HL-60 (cell line): ENCODE results near the gene CAST.
A peak's percentile ranks its signal among the peaks of the same experiment; 100 is the strongest.

Experiments
- DNase-seq, 2 experiments: peaks; one replicate each; pipeline ENCODE4 v3.0.0-alpha.2; 2010 to 2020; ENCODE audit warnings: low read depth in 1 of 2, low spot score in 1 of 2
- H3K27ac ChIP-seq: fragments of 250-450 bp; sonication (Bioruptor Pico); replicated peaks from 2 replicates; pipeline ENCODE4 v1.5.1; 2020; ENCODE audit warnings: mild to moderate bottlenecking, moderate library complexity
- H3K27me3 ChIP-seq: fragments of 250-450 bp; sonication (Bioruptor Pico); 2 replicates; pipeline ENCODE4 v1.5.1; 2021; ENCODE audit warnings: mild to moderate bottlenecking, moderate library complexity; ENCODE audit not compliant: insufficient read depth, poor library complexity, severe bottlenecking
- H3K4me3 ChIP-seq: replicated peaks from 2 replicates; pipeline ENCODE4 v1.5.1; 2011; ENCODE audit warnings: mild to moderate bottlenecking, control low read depth, low read length; ENCODE audit not compliant: insufficient read depth
- GABPA ChIP-seq: IDR thresholded peaks from 2 replicates; pipeline ENCODE4 v1.6.1; 2012; ENCODE audit warnings: low read depth
- POLR2AphosphoS5 ChIP-seq: IDR thresholded peaks from 2 replicates; pipeline ENCODE4 v1.6.1; 2012; ENCODE audit warnings: low read depth
- SPI1 ChIP-seq: IDR thresholded peaks from 2 replicates; pipeline ENCODE4 v1.6.1; 2012; ENCODE audit warnings: low read depth, mild to moderate bottlenecking, borderline replicate concordance
- TF ChIP-seq, protein P1 (sequence below): IDR thresholded peaks from 2 replicates; pipeline ENCODE4 v1.6.1; 2012; ENCODE audit warnings: low read depth; ENCODE audit not compliant: insufficient replicate concordance
- TF ChIP-seq, protein P2 (sequence below): IDR thresholded peaks from one replicate; pipeline ENCODE4 v1.5.1; 2011; ENCODE audit warnings: low read length, control low read depth, inconsistent platforms; ENCODE audit not compliant: insufficient read depth

CAST gene

DNA sequence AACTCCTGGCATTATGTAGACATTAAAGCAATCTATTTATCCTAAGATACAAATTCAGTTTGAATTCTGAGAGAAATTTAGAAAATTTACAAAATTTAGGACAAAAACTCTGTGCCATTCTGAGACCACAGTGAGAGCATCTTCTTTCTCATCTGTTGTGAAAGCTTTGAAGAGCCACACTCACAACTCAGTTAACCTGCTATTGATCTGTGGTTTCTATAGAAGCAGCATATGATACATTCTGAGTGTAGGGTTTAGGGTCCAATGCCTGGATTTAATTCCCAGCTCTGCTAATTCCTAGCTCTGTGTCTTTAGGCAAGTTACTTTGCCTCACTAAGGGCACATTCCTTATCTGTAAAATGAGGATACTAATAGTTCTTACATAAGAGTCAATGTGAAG is 21.6 kb downstream of the CAST start:
- H3K27me3 ChIP-seq, result no peaks in the 10 kb centered on the region
- H3K27ac ChIP-seq, result no peak overlapping the region
- H3K4me3 ChIP-seq, result no peak overlapping the region
- TF ChIP-seq, protein P1, sequence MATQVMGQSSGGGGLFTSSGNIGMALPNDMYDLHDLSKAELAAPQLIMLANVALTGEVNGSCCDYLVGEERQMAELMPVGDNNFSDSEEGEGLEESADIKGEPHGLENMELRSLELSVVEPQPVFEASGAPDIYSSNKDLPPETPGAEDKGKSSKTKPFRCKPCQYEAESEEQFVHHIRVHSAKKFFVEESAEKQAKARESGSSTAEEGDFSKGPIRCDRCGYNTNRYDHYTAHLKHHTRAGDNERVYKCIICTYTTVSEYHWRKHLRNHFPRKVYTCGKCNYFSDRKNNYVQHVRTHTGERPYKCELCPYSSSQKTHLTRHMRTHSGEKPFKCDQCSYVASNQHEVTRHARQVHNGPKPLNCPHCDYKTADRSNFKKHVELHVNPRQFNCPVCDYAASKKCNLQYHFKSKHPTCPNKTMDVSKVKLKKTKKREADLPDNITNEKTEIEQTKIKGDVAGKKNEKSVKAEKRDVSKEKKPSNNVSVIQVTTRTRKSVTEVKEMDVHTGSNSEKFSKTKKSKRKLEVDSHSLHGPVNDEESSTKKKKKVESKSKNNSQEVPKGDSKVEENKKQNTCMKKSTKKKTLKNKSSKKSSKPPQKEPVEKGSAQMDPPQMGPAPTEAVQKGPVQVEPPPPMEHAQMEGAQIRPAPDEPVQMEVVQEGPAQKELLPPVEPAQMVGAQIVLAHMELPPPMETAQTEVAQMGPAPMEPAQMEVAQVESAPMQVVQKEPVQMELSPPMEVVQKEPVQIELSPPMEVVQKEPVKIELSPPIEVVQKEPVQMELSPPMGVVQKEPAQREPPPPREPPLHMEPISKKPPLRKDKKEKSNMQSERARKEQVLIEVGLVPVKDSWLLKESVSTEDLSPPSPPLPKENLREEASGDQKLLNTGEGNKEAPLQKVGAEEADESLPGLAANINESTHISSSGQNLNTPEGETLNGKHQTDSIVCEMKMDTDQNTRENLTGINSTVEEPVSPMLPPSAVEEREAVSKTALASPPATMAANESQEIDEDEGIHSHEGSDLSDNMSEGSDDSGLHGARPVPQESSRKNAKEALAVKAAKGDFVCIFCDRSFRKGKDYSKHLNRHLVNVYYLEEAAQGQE, result no peak
- TF ChIP-seq POLR2AphosphoS5 (no peak), SPI1 (no peak), GABPA (no peak)
- TF ChIP-seq, protein P2, sequence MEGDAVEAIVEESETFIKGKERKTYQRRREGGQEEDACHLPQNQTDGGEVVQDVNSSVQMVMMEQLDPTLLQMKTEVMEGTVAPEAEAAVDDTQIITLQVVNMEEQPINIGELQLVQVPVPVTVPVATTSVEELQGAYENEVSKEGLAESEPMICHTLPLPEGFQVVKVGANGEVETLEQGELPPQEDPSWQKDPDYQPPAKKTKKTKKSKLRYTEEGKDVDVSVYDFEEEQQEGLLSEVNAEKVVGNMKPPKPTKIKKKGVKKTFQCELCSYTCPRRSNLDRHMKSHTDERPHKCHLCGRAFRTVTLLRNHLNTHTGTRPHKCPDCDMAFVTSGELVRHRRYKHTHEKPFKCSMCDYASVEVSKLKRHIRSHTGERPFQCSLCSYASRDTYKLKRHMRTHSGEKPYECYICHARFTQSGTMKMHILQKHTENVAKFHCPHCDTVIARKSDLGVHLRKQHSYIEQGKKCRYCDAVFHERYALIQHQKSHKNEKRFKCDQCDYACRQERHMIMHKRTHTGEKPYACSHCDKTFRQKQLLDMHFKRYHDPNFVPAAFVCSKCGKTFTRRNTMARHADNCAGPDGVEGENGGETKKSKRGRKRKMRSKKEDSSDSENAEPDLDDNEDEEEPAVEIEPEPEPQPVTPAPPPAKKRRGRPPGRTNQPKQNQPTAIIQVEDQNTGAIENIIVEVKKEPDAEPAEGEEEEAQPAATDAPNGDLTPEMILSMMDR, result no peak
- no peak for DNase-seq

DNA sequence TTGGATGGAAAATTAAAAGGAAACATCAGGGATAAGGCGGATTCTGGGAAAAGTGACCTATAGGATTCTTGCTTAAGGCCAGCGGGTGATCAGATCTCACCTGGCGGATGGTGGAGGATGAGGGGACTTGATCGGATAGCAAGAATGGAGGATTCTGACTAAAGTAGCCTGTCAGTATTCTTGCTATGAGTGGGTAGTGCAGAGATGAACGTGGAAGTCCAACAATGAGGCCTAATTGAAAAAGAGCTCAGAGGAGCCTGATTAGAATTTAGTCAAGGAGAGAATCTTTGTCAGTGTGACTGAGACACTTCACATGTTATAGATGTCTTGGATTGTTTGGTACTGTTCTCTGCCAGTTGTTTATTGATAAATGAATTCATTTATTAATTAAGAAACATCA is 24.9 kb downstream of the CAST start:
- Histone ChIP-seq H3K4me3 (no peak overlapping the region), H3K27ac (no peak overlapping the region), H3K27me3 (no peaks in the 10 kb centered on the region)
- DNase-seq, result no peak
- TF ChIP-seq GABPA, result no peak
- TF ChIP-seq, protein P1, result no peak
- TF ChIP-seq POLR2AphosphoS5, result no peak
- TF ChIP-seq, protein P2, result no peak
- TF ChIP-seq SPI1, result no peak

DNA sequence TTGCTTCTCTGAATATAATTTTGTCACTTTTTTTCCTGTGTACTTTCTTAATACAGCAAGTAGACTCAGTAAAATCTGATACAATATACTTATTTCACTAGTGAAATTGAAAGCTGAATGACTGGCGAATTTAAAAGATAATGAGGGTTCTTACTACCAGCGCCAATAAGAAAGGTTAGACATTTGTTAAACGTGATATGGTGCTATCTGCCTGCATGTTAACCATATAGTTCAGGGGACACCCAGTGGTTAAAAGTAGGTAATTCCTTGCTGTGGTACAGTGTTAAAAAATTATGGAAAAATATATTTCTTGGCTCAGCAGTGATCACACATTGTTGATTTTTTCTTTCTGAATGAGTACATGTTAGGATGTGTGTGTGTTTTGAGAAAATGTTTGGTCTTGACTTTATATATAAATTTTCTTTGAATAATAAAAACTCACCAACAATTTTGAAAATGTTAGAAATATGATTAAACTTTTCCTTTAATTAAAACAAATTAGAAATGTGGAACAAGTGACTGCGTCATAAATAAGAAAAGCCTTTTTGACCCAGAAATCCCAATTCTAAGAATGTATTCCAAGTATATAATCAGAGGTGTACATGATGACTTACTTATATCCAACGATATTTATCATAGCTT is 25.8 kb downstream of the CAST start:
- H3K4me3 ChIP-seq, result no peak overlapping the region
- H3K27ac ChIP-seq, result no peak overlapping the region
- DNase-seq, result peak in 1 of 2 experiments; percentile 1
- no peak for TF ChIP-seq GABPA
- TF ChIP-seq POLR2AphosphoS5, result no peak
- TF ChIP-seq, protein P2, result no peak
- no peak for TF ChIP-seq SPI1
- TF ChIP-seq, protein P1, result no peak
- no peaks in the 10 kb centered on the region for H3K27me3 ChIP-seq
